HG02973 (cell line): Measurements from ENCODE around the gene KIAA0513.

Source experiments
- ATAC-seq: cut with Tn5 transposase; IDR thresholded peaks from one replicate; pipeline ENCODE4 v1.9.1; 2021; ENCODE audit warnings: moderate library complexity; ENCODE audit not compliant: unreplicated experiment

KIAA0513 gene

GRCh38 chr16:85086347-85087291, 59.0 kb downstream of the KIAA0513 start:
- ATAC-seq = no peak

DNA sequence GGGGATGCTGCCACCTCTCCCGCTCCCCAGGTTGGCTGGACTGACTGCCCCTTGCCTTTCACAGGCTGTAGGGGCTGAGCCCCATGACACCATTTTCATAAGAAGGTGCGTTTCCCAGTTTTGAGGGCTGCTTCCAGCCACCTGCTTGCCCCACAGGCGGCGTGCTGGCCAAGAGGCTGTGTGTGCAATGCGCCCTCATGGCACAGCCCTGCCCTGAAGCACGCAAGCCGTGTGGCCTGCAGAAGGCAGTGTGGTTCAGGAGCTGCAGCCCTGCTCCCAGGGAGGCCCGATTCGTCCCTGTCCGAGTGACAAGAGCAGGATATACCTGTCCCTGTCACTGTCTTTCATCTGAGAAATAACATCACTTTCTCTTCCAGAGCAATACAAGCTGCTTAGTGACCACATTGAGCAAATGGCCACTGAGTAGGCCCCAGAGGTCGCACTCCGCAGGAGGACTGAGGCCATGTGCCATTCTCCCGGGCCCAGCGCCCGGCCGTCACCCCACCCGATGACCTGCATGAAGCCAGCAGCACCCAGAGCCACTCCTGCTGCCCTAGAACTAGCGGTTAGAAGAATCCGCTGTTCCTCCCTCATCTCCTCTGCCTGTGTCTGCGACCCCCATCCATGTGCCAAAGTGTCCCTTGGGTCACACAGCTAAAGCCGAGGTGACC, 60.4 kb downstream of the KIAA0513 start:
- no peak for ATAC-seq

GRCh38 chr16:85088570-85089199, 61.1 kb downstream of the KIAA0513 start:
- no peak for ATAC-seq

DNA sequence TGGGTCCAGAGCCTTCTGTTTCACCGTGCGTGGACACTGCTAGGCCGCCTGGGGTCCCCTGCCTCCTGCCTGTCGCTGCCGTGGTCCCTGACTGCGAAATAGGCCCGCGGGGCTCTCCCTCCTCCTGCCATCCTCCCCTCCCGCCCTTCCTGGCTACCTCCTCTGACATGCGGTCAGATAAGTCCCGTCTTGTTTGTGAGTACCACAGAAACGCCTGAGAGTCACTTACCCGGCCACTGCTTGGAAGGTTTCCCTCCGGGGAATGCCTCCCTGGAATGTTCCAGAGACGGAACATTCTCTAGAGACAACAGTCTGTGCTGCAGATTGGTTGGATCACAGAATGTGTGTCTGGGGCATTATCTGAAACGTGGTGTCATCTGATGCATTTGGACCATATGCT, 61.9 kb downstream of the KIAA0513 start:
- no peak for ATAC-seq

DNA sequence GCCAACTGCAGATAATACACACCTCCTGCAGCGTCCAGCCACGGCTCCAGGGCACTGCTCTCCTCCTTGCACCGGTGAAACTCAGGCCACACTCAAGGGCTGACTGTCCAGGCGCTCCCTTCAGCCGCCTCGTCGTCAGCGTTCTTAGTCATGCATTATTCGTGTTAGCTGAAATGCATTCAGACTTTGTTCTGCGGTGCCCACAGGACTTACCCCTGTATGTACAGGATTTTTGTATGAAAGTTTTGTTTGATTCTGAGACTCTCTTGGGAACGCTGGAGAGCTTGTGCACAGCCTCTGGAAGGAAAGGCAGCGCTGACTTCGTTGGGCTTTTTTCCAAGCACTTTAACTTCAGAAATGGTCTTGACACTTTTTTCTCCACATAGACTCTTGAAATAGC, 62.6 kb downstream of the KIAA0513 start:
- no peak for ATAC-seq

DNA sequence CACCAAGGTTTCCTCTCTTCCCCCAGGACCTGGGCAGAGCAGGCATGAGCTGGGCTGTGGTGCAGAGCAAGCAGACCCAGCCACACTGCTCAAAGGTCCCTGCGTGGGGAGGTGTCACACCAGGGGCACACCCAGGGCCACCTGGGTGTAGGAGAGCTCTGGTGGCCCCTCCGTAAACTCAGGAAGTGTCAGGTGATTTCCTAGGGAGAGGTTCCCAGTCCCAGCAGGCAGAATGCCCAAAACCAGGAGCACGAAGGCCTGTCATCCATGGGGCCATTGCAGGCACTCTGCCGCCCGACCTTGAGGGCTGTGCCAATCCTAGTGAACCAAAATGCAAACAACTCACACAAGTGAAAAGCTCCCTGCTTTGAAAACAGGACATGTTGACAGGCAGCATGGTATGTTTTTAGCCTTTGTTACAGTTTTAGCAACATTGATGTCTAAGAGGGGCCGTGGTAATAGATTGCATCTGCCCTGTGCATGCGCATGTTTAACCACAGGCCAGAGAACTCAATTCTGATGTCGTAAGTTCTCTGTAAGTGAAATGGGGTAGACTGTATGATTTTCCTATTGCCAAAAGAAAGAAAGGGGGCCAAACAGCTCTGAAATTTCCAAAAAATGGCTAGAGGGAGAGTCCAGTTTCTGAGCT, 63.4 kb downstream of the KIAA0513 start:
- ATAC-seq = no peak

DNA sequence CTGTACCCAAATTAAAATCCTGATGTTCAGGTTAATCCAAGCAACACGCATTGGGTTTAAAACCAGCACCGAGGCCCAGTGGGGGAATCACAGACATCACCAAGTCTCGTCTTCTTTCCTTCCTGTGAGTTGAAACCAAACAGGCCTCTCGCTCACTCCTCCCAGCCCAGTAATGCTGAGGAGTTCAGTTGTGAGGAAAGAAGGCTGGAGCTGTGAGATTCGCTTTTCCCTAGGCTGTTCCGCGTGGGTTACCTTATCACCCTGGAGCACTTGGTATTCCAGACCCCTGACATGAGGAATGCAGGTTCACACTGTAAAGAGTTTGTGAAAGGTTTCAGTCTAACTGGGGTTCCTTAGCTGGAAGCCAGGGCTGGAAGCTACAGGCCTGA, 63.9 kb downstream of the KIAA0513 start:
- ATAC-seq = no peak

DNA sequence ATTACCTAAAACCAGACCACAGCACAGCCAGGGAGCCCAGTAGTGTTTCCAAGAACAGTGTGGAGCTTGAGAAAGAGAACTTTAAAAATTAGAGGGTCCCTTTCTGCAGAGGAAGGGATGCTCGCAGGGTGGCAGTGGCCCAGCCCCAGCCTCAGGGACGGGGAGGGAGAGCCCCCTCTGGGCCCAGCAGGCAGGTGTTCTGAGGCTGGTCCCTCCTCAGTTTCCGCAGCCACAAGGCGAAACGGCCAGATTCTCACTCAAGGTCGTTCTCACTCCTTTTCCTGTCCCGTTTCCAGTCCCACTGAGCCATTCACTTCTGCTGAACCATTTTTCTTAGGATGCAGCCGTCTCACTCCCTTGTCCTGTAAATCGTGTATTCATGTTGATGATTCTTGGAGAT, 64.7 kb downstream of the KIAA0513 start:
- no peak for ATAC-seq

DNA sequence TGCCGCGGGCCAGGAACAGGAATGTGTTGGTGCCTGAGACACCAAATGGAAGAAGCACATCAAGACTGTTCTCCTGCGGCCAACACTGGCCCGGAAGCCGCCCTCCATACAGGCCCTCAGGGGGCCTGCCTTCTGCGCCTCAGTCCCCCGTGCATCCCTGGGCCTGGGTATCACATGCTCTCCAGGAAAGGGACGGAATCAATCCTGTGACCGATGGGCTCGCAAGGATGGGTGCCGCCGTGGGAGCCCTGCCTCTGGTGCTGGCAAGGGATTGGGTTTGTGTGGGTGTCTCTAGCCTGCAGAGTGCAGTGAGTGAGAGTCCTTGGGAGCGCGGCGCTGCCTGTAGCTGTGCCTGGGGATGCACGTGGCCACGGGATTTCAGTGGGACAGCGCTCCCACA, 65.3 kb downstream of the KIAA0513 start:
- no peak for ATAC-seq

DNA sequence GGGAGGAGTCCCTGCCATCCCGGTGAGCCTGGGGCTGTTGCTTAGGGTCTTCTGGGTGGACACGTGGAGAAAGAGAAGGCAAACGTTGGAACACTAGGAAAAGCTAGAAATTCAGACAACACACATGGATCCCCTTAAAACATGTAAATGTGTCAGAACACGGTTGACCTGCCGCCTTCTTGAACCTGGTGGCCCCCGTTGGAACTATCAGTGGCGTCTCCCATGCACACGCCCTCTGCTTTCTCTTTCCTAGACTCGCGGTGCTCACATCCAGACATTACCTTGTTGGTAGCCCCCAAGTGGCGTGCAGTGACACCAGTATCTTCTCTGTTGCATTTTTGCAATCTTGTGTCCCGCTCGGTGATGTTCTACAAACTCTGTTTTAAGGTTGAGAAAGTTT, 66.1 kb downstream of the KIAA0513 start:
- ATAC-seq = no peak

GRCh38 chr16:85094176-85094805, 66.7 kb downstream of the KIAA0513 start:
- ATAC-seq = no peak

- no peak for ATAC-seq
Observed at GRCh38 chr16:85094812-85095211, 67.2 kb downstream of the KIAA0513 start.

GRCh38 chr16:85096921-85097320, 69.3 kb downstream of the KIAA0513 start:
- no peak for ATAC-seq

DNA sequence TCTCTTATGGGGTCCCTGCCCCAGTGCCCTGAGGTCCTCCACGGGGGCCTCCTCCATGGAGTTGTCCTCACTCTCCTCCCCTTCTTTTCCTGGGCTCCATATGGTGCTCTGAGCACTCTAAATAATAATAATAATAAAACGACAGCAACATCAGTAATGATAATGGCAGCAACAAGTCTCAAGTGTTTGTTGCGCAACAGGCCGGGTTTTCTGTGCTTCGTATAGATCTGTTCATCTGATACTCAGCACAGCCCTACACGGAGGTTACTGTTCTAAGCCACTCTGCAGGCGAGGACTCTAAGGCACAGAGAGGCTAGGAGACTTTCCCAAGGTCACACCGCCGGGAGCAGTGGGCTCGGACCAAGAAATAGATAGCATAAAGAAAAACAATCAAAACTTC, 71.0 kb downstream of the KIAA0513 start:
- ATAC-seq = no peak

GRCh38 chr16:85100265-85100664, 72.7 kb downstream of the KIAA0513 start:
- no peak for ATAC-seq

DNA sequence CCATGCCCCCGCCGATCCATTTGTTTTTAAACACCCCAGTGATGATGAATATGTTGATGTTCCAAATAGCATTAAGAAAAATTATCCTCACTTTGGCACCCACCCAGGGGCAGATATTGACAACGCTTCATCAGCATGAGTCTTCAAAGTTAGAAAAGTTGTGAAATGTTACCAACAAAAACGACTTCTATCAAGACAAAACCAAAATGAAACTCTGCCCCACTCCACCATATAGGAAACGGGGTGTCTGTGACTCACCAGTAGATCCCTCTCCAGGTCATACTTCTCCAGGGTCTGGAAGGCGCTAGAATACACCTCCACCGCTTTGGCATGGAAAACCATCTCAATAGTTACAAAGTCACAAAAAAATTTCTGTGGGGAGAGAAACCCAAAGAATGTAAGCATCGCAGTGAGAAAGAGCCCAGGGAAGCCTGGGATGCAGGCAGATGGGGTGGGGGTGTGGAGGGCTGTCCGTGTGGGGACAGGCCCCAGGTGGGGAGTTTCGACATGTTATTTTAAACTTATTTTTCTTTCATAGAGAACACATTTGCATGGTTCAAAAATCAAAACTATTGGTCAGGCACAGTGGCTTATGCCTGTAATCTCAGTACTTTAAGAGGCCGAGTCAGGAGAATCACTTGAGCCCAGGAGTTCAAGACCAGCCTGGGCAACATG, 74.5 kb downstream of the KIAA0513 start:
- no peak for ATAC-seq

GRCh38 chr16:85103114-85104079, 75.8 kb downstream of the KIAA0513 start:
- ATAC-seq = no peak

GRCh38 chr16:85104147-85104546, 76.6 kb downstream of the KIAA0513 start:
- ATAC-seq = no peak

DNA sequence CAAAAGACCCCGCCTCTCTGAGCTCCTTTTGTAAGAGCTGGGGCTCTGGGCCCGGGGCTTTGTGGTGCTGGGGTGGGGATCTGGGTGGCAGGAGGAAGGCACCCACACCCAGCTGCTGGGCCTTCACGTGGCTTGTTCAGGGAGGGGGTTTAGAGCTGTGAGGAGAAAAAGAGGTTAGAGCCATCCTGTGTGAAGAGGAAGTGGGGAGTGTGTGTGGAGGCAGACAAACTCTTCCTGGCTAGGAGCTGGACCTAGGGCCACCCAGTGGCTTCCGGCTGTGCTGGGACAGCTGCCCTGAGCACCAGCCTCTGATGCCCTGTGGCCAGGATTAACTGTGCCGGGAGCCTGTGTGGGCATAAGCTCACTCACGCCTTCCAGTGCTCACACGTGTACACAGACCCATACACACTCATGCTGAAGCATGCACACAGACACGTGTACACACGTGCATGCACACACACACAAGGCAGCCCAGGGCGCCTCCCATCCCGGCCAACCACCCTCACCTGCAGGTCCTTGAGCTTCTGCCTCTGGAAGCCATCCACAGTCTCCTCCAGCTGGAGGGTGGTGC, 77.3 kb downstream of the KIAA0513 start:
- no peak for ATAC-seq
